ENCODE results near the gene SH3PXD2A.

Gene SH3PXD2A

DNA sequence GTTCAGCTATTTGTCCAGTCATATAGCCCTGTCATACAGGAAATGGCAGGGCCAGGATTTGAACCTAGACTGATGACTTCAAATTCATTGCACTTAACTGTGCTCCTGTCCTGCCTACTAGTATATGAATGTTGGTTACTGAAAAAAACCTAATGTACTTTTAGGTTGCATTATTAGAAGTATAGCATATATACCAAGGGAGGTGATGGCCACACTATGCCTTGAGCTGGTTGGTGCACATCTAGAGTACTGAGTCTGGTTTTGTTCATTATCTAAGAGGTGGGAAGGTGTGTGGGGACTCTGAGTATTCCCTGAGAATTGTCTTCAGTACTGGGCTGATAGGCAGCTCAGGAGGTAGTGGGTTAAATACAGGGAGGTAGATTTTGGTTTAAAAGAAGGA, 273.9 kb downstream of the SH3PXD2A start:
- no peak for DNase-seq (ENCODE audit: low read depth)

DNA sequence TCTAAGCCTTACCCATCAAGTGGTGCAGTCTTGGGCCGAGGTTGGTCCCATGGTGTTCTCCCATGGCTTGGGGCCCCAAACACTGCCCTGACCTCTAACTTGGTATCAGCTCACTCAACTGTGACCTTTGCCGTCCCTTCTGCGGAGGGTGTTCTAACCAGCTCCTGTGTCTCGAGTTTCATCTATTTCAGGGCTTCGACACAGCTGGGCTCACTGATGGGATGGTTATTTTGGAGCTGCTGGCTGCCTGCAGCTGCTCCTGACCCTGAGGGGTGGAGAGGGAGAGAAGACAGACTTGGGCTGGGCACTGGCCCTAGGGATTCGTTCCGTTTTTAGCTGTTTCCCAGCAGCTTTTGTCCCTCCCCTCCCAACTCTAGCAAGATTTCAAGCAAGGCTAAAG, 274.9 kb downstream of the SH3PXD2A start:
- DNase-seq (ENCODE audit: low read depth) = no peak

DNA sequence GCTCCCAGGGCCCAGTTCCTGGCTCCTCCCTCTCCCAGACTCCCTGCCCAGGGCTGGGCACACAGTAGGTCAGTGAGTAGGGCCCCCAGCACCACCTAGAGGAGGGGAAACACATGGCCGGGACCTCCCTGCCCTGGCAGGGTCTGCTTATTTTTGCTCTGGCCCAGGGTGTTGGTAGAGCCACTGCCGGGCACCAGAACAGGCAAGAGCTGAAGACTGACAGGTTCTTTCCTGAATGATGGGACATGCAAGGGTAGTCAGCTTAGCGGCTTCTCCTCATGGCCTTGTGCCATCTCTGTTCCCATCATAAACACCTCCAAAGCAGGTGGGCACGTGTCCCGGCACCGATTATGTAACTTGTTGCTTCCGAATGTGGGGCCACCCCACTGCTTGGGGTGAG, 275.4 kb downstream of the SH3PXD2A start:
- DNase-seq (ENCODE audit: low read depth) = no peak

GRCh38 chr10:103578782-103579382, 276.5 kb downstream of the SH3PXD2A start:
- no peak for DNase-seq (ENCODE audit: low read depth)

GRCh38 chr10:103576862-103577261, 278.5 kb downstream of the SH3PXD2A start:
- no peak for DNase-seq (ENCODE audit: low read depth)

- DNase-seq (ENCODE audit: low read depth) = no peak
These were observed 279.3 kb downstream of the SH3PXD2A start for GRCh38 chr10:103576076-103576471.

- no peak for DNase-seq (ENCODE audit: low read depth)
These were observed 279.8 kb downstream of the SH3PXD2A start for GRCh38 chr10:103575416-103576075.

- no peak for DNase-seq (ENCODE audit: low read depth)
These were observed 281.0 kb downstream of the SH3PXD2A start for GRCh38 chr10:103574097-103575061.

- DNase-seq (ENCODE audit: low read depth) = no peak
These were observed 282.2 kb downstream of the SH3PXD2A start for GRCh38 chr10:103573205-103573487.

- DNase-seq (ENCODE audit: low read depth) = no peak
These were observed 282.8 kb downstream of the SH3PXD2A start for GRCh38 chr10:103572347-103573204.

DNA sequence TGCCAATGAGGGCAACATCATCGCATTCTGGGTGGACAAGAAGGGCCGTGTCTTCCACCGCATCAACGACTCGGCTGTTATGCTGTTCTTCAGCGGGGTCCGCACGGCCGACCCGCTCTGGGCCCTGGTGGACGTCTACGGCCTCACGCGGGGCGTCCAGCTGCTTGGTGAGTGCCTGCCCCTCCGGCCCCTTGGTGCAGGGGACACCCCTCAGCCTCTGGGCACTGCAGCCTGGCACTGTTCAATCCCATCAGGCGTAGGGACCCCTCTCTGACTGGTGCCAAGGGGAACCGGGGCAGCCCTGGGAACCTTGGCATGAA, 283.8 kb downstream of the SH3PXD2A start:
- DNase-seq (ENCODE audit: low read depth) = no peak

DNA sequence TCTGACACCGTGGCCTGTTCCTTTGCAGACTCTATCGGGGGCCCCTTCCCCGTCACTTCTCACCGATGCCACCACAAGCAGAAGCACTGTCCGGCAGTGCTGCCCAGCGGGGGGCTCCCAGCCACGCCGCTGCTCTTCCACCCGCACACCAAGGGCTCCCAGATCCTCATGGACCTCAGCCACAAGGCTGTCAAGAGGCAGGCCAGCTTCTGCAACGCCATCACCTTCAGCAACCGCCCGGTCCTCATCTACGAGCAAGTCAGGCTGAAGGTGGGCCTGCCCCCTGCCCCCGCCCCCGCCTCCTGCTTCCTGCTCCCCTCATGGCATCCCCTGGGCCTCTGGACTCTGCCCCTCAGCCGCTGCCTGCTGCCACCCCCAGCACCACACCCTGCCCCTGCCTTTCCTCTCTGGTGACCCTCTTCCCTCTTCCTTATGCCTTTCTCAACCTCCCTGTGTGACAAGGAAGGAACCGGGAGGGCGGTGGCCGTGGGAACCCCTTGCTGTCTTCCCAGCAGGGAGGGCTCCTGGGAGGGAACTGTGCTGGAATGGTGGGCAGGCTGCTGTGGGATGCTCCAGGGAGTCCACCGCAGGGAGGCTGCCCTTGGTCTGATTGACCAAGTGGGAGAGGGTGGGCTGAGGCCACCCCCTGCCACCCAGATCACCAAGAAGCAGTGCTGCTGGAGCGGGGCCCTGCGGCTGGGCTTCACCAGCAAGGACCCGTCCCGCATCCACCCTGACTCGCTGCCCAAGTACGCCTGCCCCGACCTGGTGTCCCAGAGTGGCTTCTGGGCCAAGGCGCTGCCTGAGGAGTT, 284.3 kb downstream of the SH3PXD2A start:
- no peak for DNase-seq (ENCODE audit: low read depth)

DNA sequence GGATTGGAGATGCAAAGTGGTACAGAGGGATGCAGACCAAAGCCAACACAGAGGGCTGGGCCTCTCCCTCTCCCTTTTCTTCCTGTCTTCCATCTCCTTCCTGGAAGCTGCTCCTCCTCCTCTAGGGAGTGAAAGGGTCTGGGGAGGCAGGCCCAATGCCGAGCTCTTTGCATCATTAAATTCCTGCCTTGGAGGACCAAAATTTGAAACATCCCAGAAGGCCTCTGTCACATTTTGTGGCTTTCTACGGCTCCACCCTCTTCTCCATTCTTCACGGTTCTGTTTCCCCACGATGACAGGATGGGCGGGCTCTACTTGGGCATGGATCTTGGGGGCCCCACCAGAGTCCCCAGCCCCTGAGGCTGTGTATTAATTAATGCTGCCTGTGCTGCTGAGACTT, 285.5 kb downstream of the SH3PXD2A start:
- no peak for DNase-seq (ENCODE audit: low read depth)

DNA sequence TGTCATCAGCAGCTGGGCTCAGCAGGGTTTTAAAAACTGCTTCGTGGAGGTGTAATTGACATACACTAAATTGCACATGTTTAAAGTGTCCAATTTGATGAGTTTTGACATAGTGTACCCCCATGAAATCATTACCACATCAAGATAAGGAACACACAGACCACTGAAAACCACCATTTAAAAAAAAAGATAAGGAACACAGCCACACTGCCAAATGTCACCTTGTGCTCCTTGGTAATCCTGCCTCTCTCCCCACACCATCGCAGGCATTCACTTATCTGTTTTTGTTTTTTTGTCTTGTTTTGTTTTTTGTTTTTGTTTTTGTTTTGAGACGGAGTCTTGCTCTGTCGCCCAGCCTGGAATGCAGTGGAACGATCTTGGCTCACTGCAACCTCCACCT, 286.9 kb downstream of the SH3PXD2A start:
- no peak for DNase-seq (ENCODE audit: low read depth)

DNA sequence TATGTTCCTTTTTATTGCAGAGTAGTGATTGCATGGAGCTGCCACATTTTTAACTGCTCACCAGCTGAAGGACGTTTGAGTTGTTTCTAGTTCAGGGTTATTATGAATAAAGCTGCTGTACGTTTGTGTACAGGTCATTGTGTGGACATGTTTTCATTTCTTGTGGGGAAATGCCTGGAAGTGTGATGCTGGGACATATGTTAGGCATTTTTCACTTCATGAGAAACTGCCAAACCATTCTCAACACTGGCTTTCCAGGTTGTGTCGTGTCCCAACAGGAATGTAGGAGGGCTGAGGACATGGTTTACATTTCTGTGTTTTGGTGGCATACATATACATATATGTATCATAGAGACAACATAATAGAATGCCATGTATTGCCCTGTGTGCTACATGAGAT, 288.8 kb downstream of the SH3PXD2A start:
- no peak for DNase-seq (ENCODE audit: low read depth)

DNA sequence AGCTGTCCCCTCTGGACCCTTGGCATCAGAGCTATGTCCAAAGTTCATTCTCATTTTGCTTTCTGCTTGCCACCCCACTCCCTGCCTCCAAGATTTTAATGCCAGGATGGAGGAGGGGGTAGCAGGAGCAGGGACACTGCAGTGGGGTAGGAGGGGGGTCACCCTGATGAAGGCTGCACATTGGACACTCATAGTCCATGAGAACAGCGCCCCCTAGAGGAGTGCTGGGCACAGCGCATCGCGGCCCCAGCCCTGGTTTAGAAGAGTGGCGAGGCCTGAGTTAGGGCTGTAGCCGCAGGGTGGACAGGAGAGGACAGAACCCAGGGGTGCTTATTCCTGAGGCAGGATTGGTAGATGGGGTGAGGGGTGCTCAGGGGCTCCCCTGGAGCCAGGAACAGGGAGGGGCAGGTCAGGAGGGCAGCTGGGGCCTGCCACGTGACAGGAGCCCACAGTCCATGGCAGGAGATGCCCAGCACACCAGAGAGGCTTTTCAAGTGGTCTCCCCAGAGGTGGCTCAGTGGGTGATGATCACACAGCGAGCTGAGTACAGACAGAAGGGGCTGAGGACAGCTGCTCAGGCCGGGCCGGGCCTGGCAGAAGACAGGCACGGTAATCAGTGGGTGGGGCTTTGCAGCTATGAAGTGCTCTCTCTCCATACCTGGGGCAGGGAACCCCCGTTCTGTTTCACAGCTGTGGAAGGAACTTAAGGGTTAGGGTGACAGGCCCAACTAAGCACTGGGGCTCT, 290.4 kb downstream of the SH3PXD2A start:
- no peak for DNase-seq (ENCODE audit: low read depth)

DNA sequence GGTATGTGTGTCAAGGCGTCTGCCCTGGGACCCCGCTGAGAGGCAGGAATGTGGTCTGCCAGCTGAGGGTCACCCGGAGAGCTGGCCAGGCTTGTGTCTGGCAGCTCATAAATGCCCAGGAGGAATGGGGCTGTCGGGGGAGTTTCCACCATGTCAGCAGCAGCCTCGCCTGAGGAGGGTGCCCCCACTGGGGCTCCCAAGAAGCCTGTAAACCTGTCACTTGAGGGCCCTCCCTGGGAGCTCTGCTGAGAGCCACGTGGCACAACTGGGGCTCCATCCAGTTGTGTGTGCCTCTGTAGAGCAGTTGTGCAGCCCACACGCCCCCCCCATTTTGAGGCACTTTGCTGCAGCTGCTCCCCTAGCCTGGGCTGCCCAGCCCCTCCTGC, 291.3 kb downstream of the SH3PXD2A start:
- DNase-seq (ENCODE audit: low read depth) = no peak

GRCh38 chr10:103563231-103564115, 291.9 kb downstream of the SH3PXD2A start:
- DNase-seq (ENCODE audit: low read depth) = no peak

GRCh38 chr10:103562383-103562782, 293.0 kb downstream of the SH3PXD2A start:
- no peak for DNase-seq (ENCODE audit: low read depth)

GRCh38 chr10:103560886-103561285, 294.5 kb downstream of the SH3PXD2A start:
- no peak for DNase-seq (ENCODE audit: low read depth)
